Activated CD4-positive, alpha-beta T cell treated with anti-CD3 and anti-CD28 coated beads for 36 hours (primary cell): ENCODE data around the gene GRB10. TPM values are rescaled to one million over a fixed set of nuclear protein-coding genes. Genes with fewer than 3 reads are reported as not detected.
"Not testable (repeated sequence)": the region's sequence is repeated elsewhere in the genome, so short reads cannot be mapped to it uniquely, and the experiment has no call there.

Experiments used
- ATAC-seq: fragments of 200-7000 bp; cut with Tn5 transposase; one replicate; pipeline ENCODE4 v1.10.0; 2021; ENCODE audit warnings: mild to moderate bottlenecking, moderate library complexity
- CTCF ChIA-PET: fragments of 350-600 bp; sonication (Branson Sonifier 250); formaldehyde crosslinking; loops from one replicate; lab custom pipeline; 2021; ENCODE audit warnings: antibody characterized with exemption; lab: Charles Lee
- POLR2A ChIA-PET: fragments of 350-600 bp; sonication (Branson Sonifier 250); formaldehyde crosslinking; loops from one replicate; lab custom pipeline; 2021; ENCODE audit warnings: antibody characterized with exemption, inconsistent platforms; lab: Charles Lee
- DNase-seq: peaks from one replicate; pipeline ENCODE4 v3.0.0-alpha.2; 2020
- H3K27ac Mint-ChIP-seq: one replicate; pipeline ENCODE4 v1.8.0; 2021; ENCODE audit warnings: mixed read lengths
- H3K27me3 Mint-ChIP-seq: one replicate; pipeline ENCODE4 v1.8.0; 2021; ENCODE audit warnings: mixed read lengths
- H3K36me3 Mint-ChIP-seq: one replicate; pipeline ENCODE4 v1.8.0; 2021; ENCODE audit warnings: low read depth, mixed read lengths
- H3K4me1 Mint-ChIP-seq: one replicate; pipeline ENCODE4 v1.8.0; 2021; ENCODE audit warnings: mixed read lengths
- H3K4me3 Mint-ChIP-seq: one replicate; pipeline ENCODE4 v1.8.0; 2021; ENCODE audit warnings: mild to moderate bottlenecking, moderate library complexity, mixed read lengths
- H3K9me3 Mint-ChIP-seq: one replicate; pipeline ENCODE4 v1.8.0; 2021; ENCODE audit warnings: low read depth, mixed read lengths
- intact Hi-C, 2 experiments: fragments of 100-400 bp; cut with DNase I in 1 of 2; cut with micrococcal nuclease in 1 of 2; formaldehyde crosslinking; loops; one replicate each; pipeline versions ENCODE4 v1.14.2 to v1.15.1; 2022 to 2024; cut with DNase I, micrococcal nuclease
- total RNA-seq, 2 experiments: library from RNA; stranded (reverse); gene quantifications; one replicate each; pipeline ENCODE4 v1.2.3, GENCODE V29; 2021

The GRB10 gene
- total RNA-seq, 2 experiments from 2014 or later, result 9.5 to 11.9 TPM

DNA sequence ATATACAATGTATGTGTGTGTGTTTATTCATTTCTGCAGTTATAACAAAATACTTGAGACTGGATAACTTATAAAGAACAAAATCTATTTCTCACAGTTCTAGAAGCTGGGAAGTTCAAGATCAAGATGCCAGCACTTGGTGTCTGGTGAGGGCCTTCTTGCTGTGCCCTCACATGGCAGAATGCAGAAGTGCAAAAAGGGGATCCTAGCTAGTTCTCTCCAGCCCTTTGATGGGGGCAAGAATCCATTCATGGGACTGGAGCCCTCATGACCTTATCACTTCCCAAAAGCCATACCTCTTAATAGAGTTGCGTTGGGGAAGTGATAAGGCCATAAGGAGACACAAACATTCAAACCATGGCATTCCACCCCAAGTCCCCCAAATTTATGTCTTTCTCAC lies 8.4 kb downstream of the GRB10 start:
- Mint-ChIP-seq H3K27ac (no peak overlapping the region), H3K4me1 (no peaks in the 10 kb centered on the region), H3K4me3 (no peak overlapping the region), H3K36me3 (no peaks in the 10 kb centered on the region), H3K27me3 (peaks cover 3% of the 10 kb centered on the region), H3K9me3 (no peaks in the 10 kb centered on the region)
- CTCF ChIA-PET, result no interaction called here
- POLR2A ChIA-PET, result no interaction called here
- ATAC-seq (no peak), DNase-seq (no peak)
- intact Hi-C loops, result no loop called here

DNA sequence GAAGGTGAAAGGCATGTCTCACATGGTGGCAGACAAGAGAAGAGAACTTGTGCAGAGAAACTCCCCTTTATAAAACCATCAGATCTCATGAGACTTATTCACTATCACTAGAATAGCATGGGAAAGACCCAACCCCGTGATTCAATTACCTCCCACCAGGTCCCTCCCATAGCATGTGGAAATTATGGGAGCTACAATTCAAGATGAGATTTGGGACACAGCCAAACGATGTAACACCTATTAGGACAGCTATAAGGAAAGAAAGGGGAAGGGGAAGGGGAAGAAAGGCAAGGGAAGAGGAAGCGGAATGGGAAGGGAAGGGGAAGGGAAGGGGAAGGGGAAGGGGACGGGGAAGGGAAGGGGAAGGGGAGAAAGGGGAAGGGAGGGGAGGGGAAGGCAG lies 9.6 kb downstream of the GRB10 start:
- H3K4me3 Mint-ChIP-seq, H3K9me3 Mint-ChIP-seq, DNase-seq, H3K27me3 Mint-ChIP-seq, H3K27ac Mint-ChIP-seq, CTCF ChIA-PET, intact Hi-C loops, H3K4me1 Mint-ChIP-seq, ATAC-seq, H3K36me3 Mint-ChIP-seq, POLR2A ChIA-PET: not testable (repeated sequence)

DNA sequence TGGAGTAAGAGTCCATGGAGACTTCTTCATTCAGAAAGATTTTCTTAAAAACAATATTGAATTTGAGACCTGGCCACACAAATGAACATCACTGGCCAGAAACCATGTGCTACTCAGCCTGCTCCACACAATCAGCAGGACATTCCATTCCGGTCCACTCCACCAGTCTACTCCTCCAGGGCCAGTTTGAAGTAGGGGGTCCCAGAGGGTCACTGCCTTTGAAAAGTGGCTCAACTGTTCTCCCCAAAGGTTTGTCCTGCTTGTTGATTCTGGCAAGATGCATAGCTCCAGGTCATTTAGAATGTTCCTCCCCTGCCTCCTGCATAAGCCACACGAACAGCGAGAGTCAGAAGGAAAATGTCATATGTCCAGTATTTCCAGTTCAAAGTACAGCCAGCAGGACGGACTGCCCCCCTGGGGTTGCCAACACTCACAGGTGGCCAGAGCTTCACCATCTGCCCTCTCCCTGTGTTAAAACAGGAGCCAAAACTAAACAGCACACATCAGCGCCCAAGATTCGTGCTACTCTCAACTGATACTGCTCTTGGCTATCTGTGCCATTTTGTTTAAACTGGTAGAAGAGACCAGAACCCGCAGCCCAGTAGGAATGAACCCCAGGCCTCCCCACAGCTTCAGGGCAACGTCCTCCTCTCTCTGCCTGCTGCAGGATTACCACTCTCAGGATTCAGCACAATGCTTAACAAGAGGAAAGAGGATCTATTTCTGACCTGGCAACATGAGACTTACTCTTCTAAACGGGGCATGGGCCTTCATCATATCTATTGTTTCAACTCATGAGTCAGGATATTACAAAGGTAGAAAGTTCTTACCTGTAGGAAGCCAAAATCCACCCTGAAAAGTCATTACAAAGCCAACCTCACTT lies 11.3 kb downstream of the GRB10 start:
- H3K27ac Mint-ChIP-seq, result no peak overlapping the region
- intact Hi-C loops, result no loop called here
- no peaks in the 10 kb centered on the region for H3K9me3 Mint-ChIP-seq
- H3K36me3 Mint-ChIP-seq, result no peaks in the 10 kb centered on the region
- no peak overlapping the region for H3K4me3 Mint-ChIP-seq
- no peaks in the 10 kb centered on the region for H3K27me3 Mint-ChIP-seq
- ATAC-seq (no peak), DNase-seq (no peak)
- H3K4me1 Mint-ChIP-seq, result no peaks in the 10 kb centered on the region
- ChIA-PET POLR2A (no interaction called here), CTCF (interaction anchor here (0.8 kb wide), 1 partner anchor 138 kb away, joined by 4 read pairs; no protein-coding TSS in a partner anchor)

DNA sequence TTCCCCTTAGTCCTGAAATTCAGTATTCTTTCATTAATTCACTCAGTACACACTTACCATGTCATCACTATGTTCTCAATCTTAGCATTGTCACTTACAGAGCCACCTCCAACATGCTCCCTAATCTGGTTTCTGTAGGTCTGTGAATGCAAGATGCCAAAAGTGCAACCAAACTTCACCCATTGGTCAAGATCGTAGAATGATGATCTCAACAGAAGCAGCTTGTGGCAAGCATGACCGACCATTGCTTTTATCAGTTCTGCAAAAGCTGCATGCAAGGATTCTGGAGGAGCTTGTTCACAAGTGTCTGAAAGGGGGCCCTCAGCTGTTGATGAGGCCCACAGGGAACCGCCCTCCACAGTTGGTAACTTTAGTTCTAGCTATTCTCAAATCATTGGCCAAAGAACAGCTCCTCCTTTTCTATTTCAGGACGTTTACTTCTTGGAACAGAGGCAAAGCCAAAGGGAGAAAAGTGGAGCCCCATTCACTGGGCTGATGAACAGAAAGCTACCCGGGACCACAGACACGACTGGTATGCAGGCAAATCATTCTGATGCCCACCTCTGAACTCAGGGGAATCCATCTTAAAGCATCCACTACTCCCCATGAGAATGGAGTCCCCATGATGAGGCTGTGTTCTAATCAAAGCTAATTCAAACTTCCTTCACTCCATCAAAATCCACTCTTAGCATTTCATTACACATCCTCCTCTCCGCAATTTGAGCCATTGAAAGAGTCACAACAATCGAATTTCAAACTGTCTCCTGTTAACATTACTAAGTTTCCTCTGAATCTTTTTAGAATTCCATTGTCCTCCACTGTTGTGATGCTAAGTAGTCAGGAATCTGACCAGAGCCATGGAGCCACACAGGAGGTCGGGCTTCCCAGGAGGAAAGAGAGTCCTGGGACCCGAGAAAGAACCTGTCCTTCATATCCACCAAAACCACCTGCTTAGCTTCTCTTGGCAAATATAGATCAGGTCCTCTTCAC lies 13.9 kb downstream of the GRB10 start:
- Mint-ChIP-seq H3K27me3 (no peaks in the 10 kb centered on the region), H3K27ac (no peak overlapping the region), H3K9me3 (no peaks in the 10 kb centered on the region), H3K36me3 (peaks cover 4% of the 10 kb centered on the region), H3K4me1 (no peaks in the 10 kb centered on the region), H3K4me3 (no peak overlapping the region)
- intact Hi-C loops, result no loop called here
- CTCF ChIA-PET, result no interaction called here
- POLR2A ChIA-PET, result no interaction called here
- DNase-seq (no peak), ATAC-seq (no peak)

DNA sequence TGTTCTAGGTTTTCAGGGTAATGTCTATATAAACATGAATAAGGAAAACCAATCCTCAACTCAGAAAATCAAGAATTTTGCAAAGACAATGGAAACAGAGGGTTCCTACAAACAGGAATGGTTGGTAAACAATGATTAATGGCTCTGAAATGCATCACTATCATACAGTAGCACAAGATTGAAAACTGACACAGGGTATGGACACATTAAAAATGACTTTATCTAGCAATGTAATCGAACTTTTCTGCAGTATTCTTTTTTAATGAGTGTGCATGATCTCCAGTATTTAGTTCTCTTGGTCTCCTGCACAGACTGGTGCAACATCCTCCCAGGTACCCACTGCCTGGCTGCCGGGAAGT lies 15.9 kb downstream of the GRB10 start:
- peaks cover 3% of the 10 kb centered on the region for H3K4me1 Mint-ChIP-seq
- intact Hi-C loops, result no loop called here

DNA sequence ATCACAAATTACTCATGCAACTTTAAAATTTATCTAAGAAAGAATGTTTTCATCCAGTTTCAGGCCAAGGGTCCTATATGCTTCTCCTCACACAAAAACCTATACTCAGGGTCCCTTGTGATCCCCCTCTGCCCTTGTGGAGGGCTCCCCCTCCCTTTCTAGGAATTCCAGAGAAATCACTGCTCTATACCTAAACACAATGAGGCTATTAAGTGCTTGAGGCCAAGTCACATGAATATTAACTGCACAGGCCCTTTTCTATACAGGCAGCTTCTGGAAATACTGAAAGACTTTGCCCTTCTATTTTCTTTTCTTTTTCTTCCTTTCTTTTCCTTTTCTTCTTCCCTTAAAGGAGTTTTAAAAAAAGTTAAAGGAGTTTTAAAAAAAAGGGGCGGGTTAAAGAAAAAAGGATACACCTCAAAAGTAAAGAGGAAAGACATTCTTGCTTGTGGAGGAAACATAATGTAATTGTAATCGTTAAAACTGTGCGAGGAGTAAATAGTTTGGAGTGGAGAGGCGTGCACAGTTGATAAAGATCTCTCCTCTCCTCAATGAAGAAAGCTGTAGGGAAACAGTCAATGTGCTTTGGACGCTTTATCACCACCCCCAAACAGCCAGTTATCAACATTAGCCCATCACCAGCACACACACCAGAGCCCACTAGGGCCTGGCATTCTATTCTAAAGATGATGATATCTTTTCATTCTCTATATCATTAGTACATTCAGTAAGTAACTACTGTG lies 16.4 kb downstream of the GRB10 start:
- Mint-ChIP-seq H3K36me3 (peaks cover 6% of the 10 kb centered on the region), H3K27ac (no peak overlapping the region), H3K4me3 (no peak overlapping the region), H3K4me1 (peaks cover 9% of the 10 kb centered on the region), H3K27me3 (no peaks in the 10 kb centered on the region), H3K9me3 (no peaks in the 10 kb centered on the region)
- intact Hi-C loops, result no loop called here
- POLR2A ChIA-PET, result no interaction called here
- DNase-seq (no peak), ATAC-seq (no peak)
- CTCF ChIA-PET, result no interaction called here

More for the DNA sequence above, 15.9 kb downstream of the GRB10 start:
- DNase-seq (no peak), ATAC-seq (no peak)
- POLR2A ChIA-PET, result no interaction called here
- no peak overlapping the region for H3K27ac Mint-ChIP-seq
- H3K4me3 Mint-ChIP-seq, result no peak overlapping the region
- H3K36me3 Mint-ChIP-seq, result peaks cover 4% of the 10 kb centered on the region
- no peaks in the 10 kb centered on the region for H3K9me3 Mint-ChIP-seq
- no peaks in the 10 kb centered on the region for H3K27me3 Mint-ChIP-seq
- CTCF ChIA-PET, result no interaction called here

DNA sequence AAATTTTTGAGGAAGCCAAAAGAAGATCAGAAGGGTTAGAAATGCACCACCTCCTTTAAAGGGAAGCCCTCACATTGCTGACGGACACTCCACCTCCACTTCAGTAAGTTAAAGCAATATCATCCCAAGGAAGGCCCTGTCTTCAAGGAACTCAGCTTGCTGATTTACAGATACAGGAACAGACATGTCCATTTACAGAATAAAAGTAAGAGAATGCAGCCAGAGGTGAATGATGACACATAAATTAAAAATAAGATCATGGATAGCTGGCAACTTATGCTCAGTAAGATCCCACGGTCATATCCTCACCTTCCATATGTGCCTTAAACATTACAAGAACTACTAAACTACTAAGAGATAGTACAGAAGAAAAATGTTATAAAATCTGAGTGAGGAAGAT lies 20.4 kb downstream of the GRB10 start:
- H3K9me3 Mint-ChIP-seq, result no peaks in the 10 kb centered on the region
- ChIA-PET CTCF (no interaction called here), POLR2A (no interaction called here)
- DNase-seq (no peak), ATAC-seq (no peak)
- H3K4me1 Mint-ChIP-seq, result peaks cover 14% of the 10 kb centered on the region
- no peak overlapping the region for H3K27ac Mint-ChIP-seq
- intact Hi-C loops, result no loop called here
- no peak overlapping the region for H3K4me3 Mint-ChIP-seq
- no peaks in the 10 kb centered on the region for H3K27me3 Mint-ChIP-seq
- peaks cover 6% of the 10 kb centered on the region for H3K36me3 Mint-ChIP-seq

DNA sequence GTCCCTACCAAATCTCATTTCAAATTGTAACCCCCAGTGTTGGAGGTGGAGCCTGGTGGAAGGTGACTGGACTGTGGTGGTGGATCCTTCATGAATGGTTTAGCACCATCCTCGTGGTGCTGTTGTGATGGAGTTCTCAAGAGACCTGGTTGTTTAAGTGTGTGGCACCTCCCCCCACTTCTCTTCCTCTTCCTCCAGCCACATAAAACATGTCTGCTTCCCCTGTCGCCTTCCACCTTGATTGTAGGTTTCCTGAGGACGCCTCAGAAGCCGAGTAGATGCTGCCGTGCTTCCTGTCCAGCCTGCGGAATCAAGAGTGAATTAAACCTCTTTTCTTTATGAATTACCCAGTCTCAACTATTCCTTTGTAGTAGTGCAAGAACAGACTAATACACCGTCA lies 21.0 kb downstream of the GRB10 start:
- H3K36me3 Mint-ChIP-seq, result peaks cover 6% of the 10 kb centered on the region
- ChIA-PET POLR2A (no interaction called here), CTCF (no interaction called here)
- no peak for ATAC-seq
- DNase-seq, result no peak
- no peaks in the 10 kb centered on the region for H3K27me3 Mint-ChIP-seq
- intact Hi-C loops, result no loop called here
- H3K9me3 Mint-ChIP-seq, result no peaks in the 10 kb centered on the region
- peaks cover 14% of the 10 kb centered on the region for H3K4me1 Mint-ChIP-seq
- peak overlapping the region; percentile 4 for H3K27ac Mint-ChIP-seq
- no peak overlapping the region for H3K4me3 Mint-ChIP-seq

DNA sequence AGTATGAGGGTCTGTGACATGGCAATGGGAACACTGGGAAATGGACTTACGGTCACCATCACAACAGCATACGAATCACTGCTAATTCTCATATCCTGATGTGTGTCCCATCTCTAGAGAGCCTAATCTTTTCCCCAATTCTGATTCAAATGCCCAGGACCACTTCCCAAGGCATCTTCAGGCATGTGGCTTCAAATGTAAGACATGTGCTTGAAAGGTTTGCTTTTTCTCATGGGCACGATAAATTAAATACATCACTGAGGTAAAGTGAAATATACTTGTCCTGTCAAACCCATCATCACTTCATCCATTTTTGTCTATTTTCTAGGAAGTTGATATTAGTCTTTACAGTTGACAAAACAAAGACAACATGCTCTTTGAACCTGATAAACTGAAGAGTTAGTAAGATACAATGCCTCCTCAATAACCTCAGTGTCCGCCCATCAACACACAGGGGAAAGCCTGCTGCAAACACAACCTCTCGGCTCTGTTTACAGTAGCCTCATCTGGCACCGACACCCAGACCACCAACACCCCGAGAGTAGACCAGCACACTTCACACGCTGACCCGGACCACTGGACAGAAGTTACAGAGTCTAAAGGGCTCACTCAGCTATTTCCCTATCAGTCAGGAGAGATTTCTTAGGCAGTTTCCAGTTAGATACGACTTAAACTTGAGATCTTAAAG lies 24.8 kb downstream of the GRB10 start:
- Mint-ChIP-seq H3K4me3 (no peak overlapping the region), H3K4me1 (peaks cover 20% of the 10 kb centered on the region), H3K27ac (no peak overlapping the region), H3K9me3 (no peaks in the 10 kb centered on the region), H3K36me3 (peaks cover 2% of the 10 kb centered on the region), H3K27me3 (no peaks in the 10 kb centered on the region)
- ATAC-seq, result no peak
- intact Hi-C loops, result no loop called here
- ChIA-PET CTCF (interaction anchor here (0.6 kb wide), 1 partner anchor 475 kb away, joined by 4 read pairs; no protein-coding TSS in a partner anchor), POLR2A (no interaction called here)
- no peak for DNase-seq

DNA sequence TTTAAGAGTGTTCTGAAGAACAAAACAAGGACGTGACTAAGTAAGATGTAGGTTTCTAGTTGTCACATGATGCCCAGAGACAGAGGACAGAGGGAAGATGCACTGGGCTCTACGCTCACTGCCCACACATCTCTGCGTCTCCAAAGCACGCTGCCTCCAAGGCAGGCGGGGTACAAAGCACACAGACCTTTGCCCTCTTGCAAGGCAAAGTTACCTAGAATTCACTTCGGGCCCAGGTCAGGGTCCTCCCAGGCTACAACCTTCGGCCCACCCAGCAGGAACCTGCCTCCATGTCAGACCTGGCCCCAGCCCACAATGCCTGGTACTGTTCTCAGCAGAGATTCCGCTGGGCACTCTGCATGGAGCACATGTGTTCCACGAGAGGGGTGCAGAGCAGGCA lies 26.5 kb downstream of the GRB10 start:
- H3K27ac Mint-ChIP-seq, result no peak overlapping the region
- ATAC-seq (no peak), DNase-seq (no peak)
- no peaks in the 10 kb centered on the region for H3K36me3 Mint-ChIP-seq
- POLR2A ChIA-PET, result no interaction called here
- H3K4me1 Mint-ChIP-seq, result peaks cover 10% of the 10 kb centered on the region
- no peaks in the 10 kb centered on the region for H3K9me3 Mint-ChIP-seq
- no peak overlapping the region for H3K4me3 Mint-ChIP-seq
- CTCF ChIA-PET, result no interaction called here
- no peaks in the 10 kb centered on the region for H3K27me3 Mint-ChIP-seq
- intact Hi-C loops, result no loop called here

DNA sequence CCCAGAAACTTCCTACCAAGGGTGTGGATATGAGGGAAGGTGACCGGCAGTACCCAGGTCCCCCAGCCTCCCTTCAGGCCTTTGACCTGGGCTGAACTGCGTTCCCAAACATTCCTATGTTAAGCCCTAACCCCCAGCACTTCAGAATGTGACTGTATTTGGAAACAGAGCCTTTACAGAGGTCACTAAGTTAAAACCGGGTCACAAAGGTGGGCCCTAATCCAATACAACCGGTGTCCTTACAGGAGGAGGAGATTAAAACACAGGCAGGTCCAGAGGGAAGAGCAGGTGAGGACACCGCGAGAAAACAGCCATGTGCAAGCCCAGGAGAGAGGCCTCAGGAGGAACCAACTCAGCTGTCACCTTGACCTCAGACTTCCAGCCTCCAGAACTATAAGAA lies 28.0 kb downstream of the GRB10 start:
- no peaks in the 10 kb centered on the region for H3K27me3 Mint-ChIP-seq
- no peaks in the 10 kb centered on the region for H3K36me3 Mint-ChIP-seq
- ATAC-seq, result no peak

More for the DNA sequence above, 28.0 kb downstream of the GRB10 start:
- H3K27ac Mint-ChIP-seq, result no peak overlapping the region
- ChIA-PET POLR2A (no interaction called here), CTCF (no interaction called here)
- intact Hi-C loops, result no loop called here
- peaks cover 7% of the 10 kb centered on the region for H3K4me1 Mint-ChIP-seq
- no peaks in the 10 kb centered on the region for H3K9me3 Mint-ChIP-seq
- DNase-seq, result no peak
- H3K4me3 Mint-ChIP-seq, result no peak overlapping the region
